ENCODE data around the gene LRRC8C.
"Not testable (repeated sequence)": the region's sequence is repeated elsewhere in the genome, so short reads cannot be mapped to it uniquely, and the experiment has no call there.

The LRRC8C gene

GRCh38 chr1:89703469-89703868 lies 70.5 kb downstream of the LRRC8C start:
- DNase-seq (ENCODE audit: low read depth, low spot score) = no peak

- no peak for DNase-seq (ENCODE audit: low read depth, low spot score)
Observed at GRCh38 chr1:89704014-89704413, 71.1 kb downstream of the LRRC8C start.

GRCh38 chr1:89704885-89705284 lies 72.0 kb downstream of the LRRC8C start:
- DNase-seq (ENCODE audit: low read depth, low spot score) = not testable (repeated sequence)

GRCh38 chr1:89705901-89706699 lies 73.2 kb downstream of the LRRC8C start:
- DNase-seq (ENCODE audit: low read depth, low spot score) = no peak

- DNase-seq (ENCODE audit: low read depth, low spot score) = no peak
Observed at GRCh38 chr1:89706700-89707012, 73.7 kb downstream of the LRRC8C start.

DNA sequence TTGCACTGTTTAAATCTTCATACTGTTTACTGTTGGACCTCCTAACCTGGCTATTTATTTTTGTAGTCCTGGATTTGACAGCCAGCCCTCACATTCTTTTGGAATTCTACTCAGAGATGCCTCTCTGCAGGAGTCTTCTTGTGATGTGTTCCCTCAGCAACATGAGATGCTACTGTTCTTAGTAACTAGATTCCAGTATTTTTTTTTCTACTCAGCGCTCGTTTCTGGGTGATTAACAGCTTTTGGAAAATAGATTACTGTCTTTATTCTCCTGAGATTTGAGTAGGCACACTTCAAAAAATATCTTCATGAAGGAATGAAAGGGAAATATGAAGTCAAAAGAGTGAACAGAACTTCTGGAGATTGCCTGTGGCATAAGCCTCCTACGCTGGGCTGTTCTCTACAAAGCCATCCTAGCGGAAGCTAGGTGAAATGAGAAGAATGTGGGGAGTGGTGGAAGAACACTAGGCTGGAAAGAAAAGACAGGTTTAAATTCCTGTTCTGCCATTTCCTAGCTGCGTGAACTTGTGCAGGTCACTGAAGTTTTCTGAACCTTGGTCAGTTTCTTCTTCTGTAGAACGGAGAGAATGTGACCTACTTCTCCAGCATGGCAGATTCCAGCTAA lies 75.9 kb downstream of the LRRC8C start:
- DNase-seq (ENCODE audit: low read depth, low spot score) = no peak

DNA sequence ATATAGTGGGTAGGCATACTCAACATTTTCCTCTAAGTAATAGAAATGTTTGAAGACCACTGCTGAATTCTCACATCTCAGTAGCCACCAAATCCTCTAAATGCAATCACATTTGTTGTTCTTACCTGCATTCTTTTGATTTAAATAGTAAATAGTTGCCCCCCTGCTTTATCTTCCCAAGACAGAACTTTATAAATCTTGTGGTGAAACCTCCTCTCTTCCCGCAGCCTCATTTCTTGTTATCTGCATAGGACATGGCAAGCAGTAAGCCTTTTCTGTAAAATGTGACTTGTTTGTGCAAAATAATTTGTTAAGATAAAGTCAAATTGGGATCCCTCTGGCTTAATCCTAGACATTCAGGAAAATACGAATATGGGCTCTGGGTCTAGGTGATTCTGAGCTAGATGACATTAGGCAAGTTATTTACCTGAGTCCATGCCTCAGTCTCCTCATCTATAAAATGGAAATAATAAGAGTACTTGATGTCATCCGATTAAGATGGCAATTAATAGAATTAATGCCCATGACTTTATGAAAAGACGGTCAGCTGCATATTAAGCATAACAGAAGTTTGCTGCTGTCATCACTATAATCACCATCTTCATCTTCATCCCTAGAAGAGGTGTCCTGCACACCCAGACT lies 77.7 kb downstream of the LRRC8C start:
- no peak for DNase-seq (ENCODE audit: low read depth, low spot score)

- DNase-seq (ENCODE audit: low read depth, low spot score) = no peak
Observed at GRCh38 chr1:89711140-89711778, 78.3 kb downstream of the LRRC8C start.

- DNase-seq (ENCODE audit: low read depth, low spot score) = no peak
Observed at GRCh38 chr1:89712420-89712819, 79.5 kb downstream of the LRRC8C start.

DNA sequence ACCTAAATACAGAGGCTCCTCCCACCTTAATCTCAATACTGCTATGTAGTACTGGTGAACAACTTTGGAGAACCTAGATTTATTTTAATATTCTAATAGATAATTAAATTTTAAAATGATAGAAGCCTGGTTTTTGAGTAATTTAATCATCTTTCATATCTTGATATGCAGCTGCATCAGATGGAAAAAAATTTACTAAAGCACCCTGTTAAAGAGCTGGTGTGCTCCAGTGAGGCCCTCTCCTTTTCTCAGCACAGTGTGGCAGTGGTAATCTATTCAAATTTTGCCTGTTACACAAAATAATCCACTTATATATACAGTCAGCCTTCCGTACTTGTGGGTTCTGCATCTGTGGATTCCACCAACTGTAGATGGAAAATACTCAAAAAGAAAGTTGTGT lies 82.8 kb downstream of the LRRC8C start:
- DNase-seq (ENCODE audit: low read depth, low spot score) = no peak

- no peak for DNase-seq (ENCODE audit: low read depth, low spot score)
Observed at GRCh38 chr1:89719502-89720306, 86.8 kb downstream of the LRRC8C start.

DNA sequence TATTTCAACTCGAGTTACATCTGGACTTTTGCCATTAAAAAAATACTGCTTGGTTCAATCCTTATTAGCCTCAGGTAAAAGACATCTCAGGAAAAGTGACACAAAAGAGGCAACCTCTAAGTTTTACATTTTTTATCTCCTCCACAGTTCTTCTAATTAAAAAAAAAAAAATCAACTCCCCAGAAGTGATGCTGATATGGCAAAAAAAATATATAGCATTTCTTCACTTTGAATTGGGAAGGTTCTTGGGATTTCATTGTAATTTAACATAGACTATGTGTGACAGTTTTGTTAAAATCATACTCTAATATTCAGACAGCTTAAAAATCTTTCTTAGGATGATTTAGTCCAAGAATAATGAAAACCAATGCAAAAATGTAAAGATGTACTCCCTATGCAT lies 87.9 kb downstream of the LRRC8C start:
- no peak for DNase-seq (ENCODE audit: low read depth, low spot score)

GRCh38 chr1:89721351-89721750 lies 88.4 kb downstream of the LRRC8C start:
- no peak for DNase-seq (ENCODE audit: low read depth, low spot score)

DNA sequence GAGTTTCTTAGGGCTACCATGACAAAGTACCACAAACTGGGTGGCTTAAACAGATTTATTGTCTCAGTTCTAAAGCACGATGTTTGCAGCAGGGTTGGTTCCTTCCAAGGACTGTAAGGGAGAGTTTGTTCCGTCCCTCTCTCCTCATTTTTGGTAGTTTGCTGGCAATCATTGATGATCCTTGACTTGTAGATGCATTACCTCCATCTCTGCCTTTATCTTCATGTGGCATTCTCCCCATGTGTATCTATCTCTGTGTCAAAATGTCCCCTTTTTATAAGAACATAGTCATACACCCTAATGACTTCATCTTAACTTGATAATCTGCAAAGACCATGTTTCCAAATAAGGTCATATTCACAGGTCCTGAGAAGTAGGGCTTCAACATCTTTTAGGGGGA lies 90.2 kb downstream of the LRRC8C start:
- DNase-seq (ENCODE audit: low read depth, low spot score) = no peak

- no peak for DNase-seq (ENCODE audit: low read depth, low spot score)
Observed at GRCh38 chr1:89723863-89724262, 90.9 kb downstream of the LRRC8C start.

DNA sequence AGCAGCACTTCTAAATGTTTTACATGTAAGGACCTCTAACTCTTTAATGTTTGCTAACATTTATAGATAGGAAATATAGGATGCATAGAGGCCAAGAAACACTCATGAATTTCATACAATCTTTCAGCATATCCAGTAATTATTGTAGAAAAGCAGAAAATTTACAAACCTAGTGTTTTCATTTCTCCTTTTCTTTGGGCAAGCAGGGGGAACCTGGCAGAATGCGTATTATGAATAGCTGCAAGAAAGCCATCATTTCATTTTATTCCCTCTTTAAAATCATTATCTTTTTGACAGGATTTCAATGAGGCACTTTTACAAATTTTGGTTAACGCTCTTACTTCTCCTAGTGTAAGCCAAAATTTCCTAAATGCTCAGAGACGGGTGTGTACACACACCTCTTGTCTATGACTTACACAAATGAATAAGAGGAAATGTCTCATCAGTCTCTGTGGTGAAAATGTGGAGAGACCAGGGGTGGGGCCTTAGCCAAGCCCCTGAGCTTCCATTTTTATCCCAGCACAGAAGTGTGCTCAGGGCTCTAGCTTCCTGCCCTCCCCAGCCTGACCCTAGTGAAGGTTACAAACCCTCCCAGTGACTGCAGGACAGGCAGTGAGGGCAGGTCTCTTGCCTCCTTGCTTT lies 91.6 kb downstream of the LRRC8C start:
- DNase-seq (ENCODE audit: low read depth, low spot score) = peak; percentile 40

GRCh38 chr1:89725011-89725370 lies 92.1 kb downstream of the LRRC8C start:
- no peak for DNase-seq (ENCODE audit: low read depth, low spot score)

GRCh38 chr1:89725631-89726030 lies 92.7 kb downstream of the LRRC8C start:
- no peak for DNase-seq (ENCODE audit: low read depth, low spot score)

GRCh38 chr1:89727517-89728312 lies 94.8 kb downstream of the LRRC8C start:
- no peak for DNase-seq (ENCODE audit: low read depth, low spot score)

- DNase-seq (ENCODE audit: low read depth, low spot score) = no peak
Observed at GRCh38 chr1:89728381-89728780, 95.5 kb downstream of the LRRC8C start.

All from activated naive CD8-positive, alpha-beta T cell treated with anti-CD3 and anti-CD28 coated beads, Interleukin-2, amount 50 U/mL, for 16 hours (primary cell).